Hepatocyte (in vitro differentiated cells): ENCODE results near the gene ASB5. TPM values are rescaled to one million over a fixed set of nuclear protein-coding genes. Genes with fewer than 3 reads are reported as not detected.

Source experiments
- DNase-seq: peaks from one replicate; pipeline ENCODE4 v3.0.0-alpha.2; 2016; ENCODE audit warnings: low spot score
- H2AFZ ChIP-seq: fragments of 200-600 bp; sonication (generic); 2 replicates; pipeline ENCODE4 v1.6.0; 2016; ENCODE audit warnings: antibody characterized with exemption, mild to moderate bottlenecking
- H3K27ac ChIP-seq: fragments of 200-600 bp; sonication (generic); 2 replicates; pipeline ENCODE4 v1.5.1; 2016; ENCODE audit warnings: mild to moderate bottlenecking
- H3K27me3 ChIP-seq: fragments of 200-600 bp; sonication (generic); 2 replicates; pipeline ENCODE4 v1.6.1; 2016
- H3K36me3 ChIP-seq: fragments of 200-600 bp; sonication (generic); replicated peaks from 2 replicates; pipeline ENCODE4 v1.5.1; 2016; ENCODE audit warnings: low read depth; ENCODE audit not compliant: insufficient read depth
- H3K4me1 ChIP-seq: fragments of 200-600 bp; sonication (generic); 2 replicates; pipeline ENCODE4 v1.5.1; 2016; ENCODE audit warnings: mild to moderate bottlenecking, moderate library complexity; ENCODE audit not compliant: insufficient read depth
- H3K4me2 ChIP-seq: fragments of 200-600 bp; sonication (generic); 2 replicates; pipeline ENCODE4 v1.6.0; 2016
- H3K4me3 ChIP-seq: fragments of 200-600 bp; sonication (generic); 2 replicates; pipeline ENCODE4 v1.5.1; 2016; ENCODE audit warnings: mild to moderate bottlenecking
- H3K79me2 ChIP-seq: fragments of 200-600 bp; sonication (generic); 2 replicates; pipeline ENCODE4 v1.6.0; 2017; ENCODE audit warnings: mild to moderate bottlenecking
- H3K9me2 ChIP-seq: fragments of 200-600 bp; sonication (generic); replicated peaks from 2 replicates; pipeline ENCODE4 v1.6.0; 2017; ENCODE audit warnings: mild to moderate bottlenecking; ENCODE audit not compliant: insufficient read depth
- H3K9me3 ChIP-seq: fragments of 200-600 bp; sonication (generic); 2 replicates; pipeline ENCODE4 v1.5.1; 2016; ENCODE audit warnings: low read depth, mild to moderate bottlenecking
- H4K20me1 ChIP-seq: fragments of 200-600 bp; sonication (generic); 2 replicates; pipeline ENCODE4 v1.6.0; 2016; ENCODE audit warnings: mild to moderate bottlenecking; ENCODE audit not compliant: insufficient read depth, poor library complexity, severe bottlenecking
- CTCF ChIP-seq: fragments of 200-600 bp; sonication (generic); IDR thresholded peaks from 2 replicates; pipeline ENCODE4 v1.5.1; 2016; ENCODE audit warnings: antibody characterized with exemption, mild to moderate bottlenecking; ENCODE audit not compliant: poor library complexity
- EZH2 ChIP-seq: fragments of 200-600 bp; sonication (generic); IDR thresholded peaks from 2 replicates; pipeline ENCODE4 v1.6.1; 2016; ENCODE audit warnings: antibody characterized with exemption, mild to moderate bottlenecking, borderline replicate concordance
- EZH2phosphoT487 ChIP-seq: fragments of 200-600 bp; sonication (generic); IDR thresholded peaks from one replicate; pipeline ENCODE4 v1.6.1; 2018; ENCODE audit warnings: antibody characterized with exemption, mild to moderate bottlenecking, low read depth, moderate library complexity; ENCODE audit not compliant: unreplicated experiment, severe bottlenecking
- WGBS: methylation state at CpG from one replicate; pipeline ENCODE4 v1.1.6; 2016; ENCODE audit warnings: low lambda C conversion rate; ENCODE audit errors: missing lambda C conversion rate; 5-methylcytosine and 5-hydroxymethylcytosine counted together
- polyA plus RNA-seq: library from polyadenylated mRNA; unstranded; fragments of >200 nt; fragmentation: Nextera tagmentation; extraction: Ambion mirVana; gene quantifications from 2 replicates; pipeline ENCODE4 v1.2.1, GENCODE V29; 2016
- total RNA-seq: library from RNA; depleted of rRNA; stranded (reverse); fragments of >200 nt; gene quantifications from 2 replicates; pipeline ENCODE4 v1.2.3, GENCODE V29; 2014

The ASB5 gene
- total and polyA plus RNA-seq, 2 experiments from 2014 or later, result 0.10 to 0.30 TPM

- peak; percentile 97 for DNase-seq
- peak within 1 kb of the TSS; percentile 70 for H3K4me2 ChIP-seq
- no peaks in the 10 kb centered on the region for H3K27me3 ChIP-seq
- no peak for TF ChIP-seq EZH2phosphoT487
- TF ChIP-seq CTCF, result no peak
- no peak for TF ChIP-seq EZH2
- no peaks in the 10 kb centered on the region for H4K20me1 ChIP-seq
- no peaks in the 10 kb centered on the region for H3K9me2 ChIP-seq
- no peaks in the 10 kb centered on the region for H3K79me2 ChIP-seq
- H3K4me3 ChIP-seq, result peak within 1 kb of the TSS; percentile 62
- WGBS, result 1% methylated on average over 43 of the region's 45 CpGs
- H3K36me3 ChIP-seq, result no peaks in the 10 kb centered on the region
- H3K4me1 ChIP-seq, result no peaks in the 10 kb centered on the region
- no peaks in the 10 kb centered on the region for H3K9me3 ChIP-seq
- H3K27ac ChIP-seq, result peak within 1 kb of the TSS; percentile 73
- peak within 1 kb of the TSS; percentile 73 for H2AFZ ChIP-seq
These were observed 73.6 kb downstream of the ASB5 start, which contains the start of gene SPATA4 for GRCh38 chr4:176195184-176195978. Gene SPATA4 (minus strand): TSS chr4:176195585. CDS start chr4:176195562, 23 bp downstream.

GRCh38 chr4:176193938-176194337, 75.1 kb downstream of the ASB5 start:
- H3K9me2 ChIP-seq, result no peaks in the 10 kb centered on the region
- no peaks in the 10 kb centered on the region for H3K79me2 ChIP-seq
- H3K36me3 ChIP-seq, result no peaks in the 10 kb centered on the region
- no peak overlapping the region for H3K4me2 ChIP-seq
- no peaks in the 10 kb centered on the region for H4K20me1 ChIP-seq
- no peaks in the 10 kb centered on the region for H3K4me1 ChIP-seq
- no peak for DNase-seq
- no peaks in the 10 kb centered on the region for H3K27me3 ChIP-seq
- H2AFZ ChIP-seq, result no peak overlapping the region
- no peaks in the 10 kb centered on the region for H3K9me3 ChIP-seq
- 73% methylated on average over 3 of the region's 3 CpGs for WGBS
- no peak for TF ChIP-seq EZH2
- no peak for TF ChIP-seq CTCF
- no peak for TF ChIP-seq EZH2phosphoT487
- no peak overlapping the region for H3K27ac ChIP-seq
- H3K4me3 ChIP-seq, result no peak overlapping the region

GRCh38 chr4:176193126-176193525, 75.9 kb downstream of the ASB5 start:
- no peaks in the 10 kb centered on the region for H3K9me2 ChIP-seq
- no peak overlapping the region for H3K4me3 ChIP-seq
- no peak overlapping the region for H3K27ac ChIP-seq
- no peak overlapping the region for H2AFZ ChIP-seq
- TF ChIP-seq EZH2phosphoT487 (no peak), CTCF (no peak), EZH2 (no peak)
- no peaks in the 10 kb centered on the region for H3K9me3 ChIP-seq
- H3K79me2 ChIP-seq, result no peaks in the 10 kb centered on the region
- WGBS, result 59% methylated on average over 4 of the region's 4 CpGs
- no peak for DNase-seq
- no peaks in the 10 kb centered on the region for H3K27me3 ChIP-seq
- H3K4me1 ChIP-seq, result no peaks in the 10 kb centered on the region
- no peaks in the 10 kb centered on the region for H3K36me3 ChIP-seq
- no peaks in the 10 kb centered on the region for H4K20me1 ChIP-seq
- no peak overlapping the region for H3K4me2 ChIP-seq
